ENCODE measurements around the gene NBPF11.
"Not testable (repeated sequence)": the region's sequence is repeated elsewhere in the genome, so short reads cannot be mapped to it uniquely, and the experiment has no call there.

DNA sequence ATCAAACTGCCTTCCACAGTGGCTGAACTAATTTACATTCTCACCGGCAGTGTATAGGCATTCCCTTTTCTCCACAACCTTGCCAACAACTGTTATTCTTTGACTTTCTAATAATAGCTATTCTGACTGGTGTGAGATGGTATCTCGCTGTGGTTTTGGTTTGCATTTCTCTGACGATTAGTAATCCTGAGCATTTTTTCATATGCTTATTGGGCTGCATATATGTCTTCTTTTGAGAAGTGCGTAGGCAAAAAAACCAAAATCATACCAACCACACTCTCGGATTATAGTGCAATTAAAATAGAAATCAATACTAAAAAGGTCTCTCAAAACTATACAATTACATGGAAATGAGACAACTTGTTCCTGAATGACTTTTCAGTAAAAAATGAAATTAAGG, 78.7 kb downstream of the NBPF11 start:
- TF ChIP-seq, protein P1, sequence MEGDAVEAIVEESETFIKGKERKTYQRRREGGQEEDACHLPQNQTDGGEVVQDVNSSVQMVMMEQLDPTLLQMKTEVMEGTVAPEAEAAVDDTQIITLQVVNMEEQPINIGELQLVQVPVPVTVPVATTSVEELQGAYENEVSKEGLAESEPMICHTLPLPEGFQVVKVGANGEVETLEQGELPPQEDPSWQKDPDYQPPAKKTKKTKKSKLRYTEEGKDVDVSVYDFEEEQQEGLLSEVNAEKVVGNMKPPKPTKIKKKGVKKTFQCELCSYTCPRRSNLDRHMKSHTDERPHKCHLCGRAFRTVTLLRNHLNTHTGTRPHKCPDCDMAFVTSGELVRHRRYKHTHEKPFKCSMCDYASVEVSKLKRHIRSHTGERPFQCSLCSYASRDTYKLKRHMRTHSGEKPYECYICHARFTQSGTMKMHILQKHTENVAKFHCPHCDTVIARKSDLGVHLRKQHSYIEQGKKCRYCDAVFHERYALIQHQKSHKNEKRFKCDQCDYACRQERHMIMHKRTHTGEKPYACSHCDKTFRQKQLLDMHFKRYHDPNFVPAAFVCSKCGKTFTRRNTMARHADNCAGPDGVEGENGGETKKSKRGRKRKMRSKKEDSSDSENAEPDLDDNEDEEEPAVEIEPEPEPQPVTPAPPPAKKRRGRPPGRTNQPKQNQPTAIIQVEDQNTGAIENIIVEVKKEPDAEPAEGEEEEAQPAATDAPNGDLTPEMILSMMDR (IDR thresholded peaks at IDR 0.05) = not testable (repeated sequence)
- TF ChIP-seq POLR2AphosphoS5, EP300, POLR2A (IDR thresholded peaks at IDR 0.05): not testable (repeated sequence)
